ENCODE results near the gene TANC2.

TANC2 gene

DNA sequence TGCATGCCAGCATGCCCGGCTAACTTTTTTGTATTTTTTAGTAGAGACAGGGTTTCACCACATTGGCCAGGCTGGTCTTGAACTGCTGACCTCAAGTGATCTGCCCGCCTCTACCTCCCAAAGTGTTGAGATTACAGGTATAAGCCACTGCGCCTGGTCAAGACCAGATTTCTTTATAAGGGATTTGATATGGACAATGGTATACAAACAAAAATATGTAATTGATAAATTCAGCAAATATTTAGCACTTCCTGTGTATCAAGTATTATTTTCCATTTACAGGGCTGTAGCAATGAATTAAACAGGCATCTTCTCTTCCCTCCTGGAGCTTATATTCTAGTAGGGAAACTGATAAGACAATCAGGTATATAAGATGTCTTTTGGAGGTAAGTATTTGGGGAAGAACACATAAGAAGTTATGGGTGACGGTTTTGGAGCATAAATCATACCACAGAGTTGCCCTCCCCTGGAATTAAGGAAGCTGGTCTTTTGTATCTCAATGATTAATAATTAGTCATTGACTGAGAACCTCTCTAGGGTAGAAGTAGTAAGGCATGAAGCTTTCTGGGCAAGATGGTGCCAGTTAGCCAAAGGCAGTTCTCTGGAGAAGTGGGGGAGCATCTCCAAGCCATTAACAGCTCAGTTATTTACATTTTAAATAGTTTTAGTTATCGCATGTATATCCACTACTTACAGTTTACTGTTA lies 35.8 kb downstream of the TANC2 start:
- DNase-seq (ENCODE audit: low spot score), result no peak

DNA sequence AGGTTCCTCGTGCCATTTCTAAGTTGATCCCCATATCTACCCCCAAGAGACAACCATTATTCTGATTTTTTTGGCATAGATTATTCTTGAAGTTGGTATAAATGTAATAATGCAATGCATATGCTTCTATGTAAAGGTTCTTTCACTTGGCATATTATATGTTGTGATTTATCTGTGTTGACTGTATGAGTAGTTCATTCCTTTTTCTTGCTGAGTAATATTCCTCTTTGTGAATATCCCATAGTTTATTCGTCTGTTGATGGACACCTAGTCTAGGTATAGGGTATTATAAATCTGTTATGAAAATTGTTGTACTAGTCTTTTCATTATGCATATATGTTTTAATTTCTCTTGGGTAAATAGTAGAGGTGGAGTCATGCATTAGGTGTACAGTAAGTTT lies 36.6 kb downstream of the TANC2 start:
- no peak for DNase-seq (ENCODE audit: low spot score)

DNA sequence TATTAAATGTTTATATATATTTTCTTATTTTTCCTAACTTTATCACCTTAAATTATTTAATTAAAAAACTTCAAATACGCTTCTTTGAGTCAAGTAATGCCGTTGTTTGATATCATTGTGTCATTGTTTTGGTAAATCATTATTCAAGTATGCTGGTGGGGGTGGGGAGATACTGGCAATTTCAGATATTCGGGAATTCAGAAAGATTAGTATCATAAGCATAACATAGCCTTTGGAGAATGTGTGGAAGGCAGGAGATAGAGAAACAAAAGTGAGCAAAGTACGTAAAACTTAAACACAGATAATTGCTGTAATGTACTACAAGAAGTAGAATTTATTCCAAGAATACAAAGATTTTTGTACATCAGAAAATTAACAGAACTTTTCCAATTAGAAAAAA lies 49.8 kb downstream of the TANC2 start:
- DNase-seq (ENCODE audit: low spot score), result no peak
